Suprapubic skin (tissue), 4 donors: ENCODE results near the gene PNPLA8. TPM values are rescaled to one million over a fixed set of nuclear protein-coding genes. Genes with fewer than 3 reads are reported as not detected.

Experiments
- DNase-seq, 2 donors: peaks; one replicate each; pipeline ENCODE4 v3.0.0-alpha.2; 2019; ENCODE audit warnings: low spot score in 2 of 2
- H3K27ac ChIP-seq: fragments of 200-600 bp; sonication (generic); one replicate; pipeline ENCODE4 v1.5.1; 2019
- H3K27me3 ChIP-seq: fragments of 200-600 bp; sonication (generic); one replicate; pipeline ENCODE4 v1.5.1; 2019
- H3K36me3 ChIP-seq: fragments of 200-600 bp; sonication (generic); one replicate; pipeline ENCODE4 v1.5.1; 2019
- H3K4me1 ChIP-seq: fragments of 200-600 bp; sonication (generic); one replicate; pipeline ENCODE4 v1.5.1; 2019
- H3K4me3 ChIP-seq: fragments of 200-600 bp; sonication (generic); one replicate; pipeline ENCODE4 v1.5.1; 2019; ENCODE audit warnings: mild to moderate bottlenecking
- H3K9me3 ChIP-seq: fragments of 200-600 bp; sonication (generic); one replicate; pipeline ENCODE4 v1.5.1; 2019
- EP300 ChIP-seq: sonication (generic); formaldehyde crosslinking; IDR thresholded peaks from one replicate; pipeline ENCODE4 v1.6.1; 2017; ENCODE audit warnings: antibody characterized with exemption
- POLR2A ChIP-seq, 2 donors: fragments of 450-650 bp; IDR thresholded peaks; one replicate each; pipeline ENCODE4 v1.6.1; 2017; ENCODE audit warnings: antibody characterized with exemption in 2 of 2, mild to moderate bottlenecking in 2 of 2, moderate library complexity in 2 of 2
- POLR2AphosphoS5 ChIP-seq, 3 donors: sonication (generic); formaldehyde crosslinking; IDR thresholded peaks; one replicate each; pipeline ENCODE4 v1.6.1; 2017; ENCODE audit warnings: antibody characterized with exemption in 3 of 3
- WGBS: methylation state at CpG from one replicate; pipeline ENCODE4 v1.1.5; 2018; 5-methylcytosine and 5-hydroxymethylcytosine counted together
- total RNA-seq, 4 donors: library from RNA; depleted of rRNA; stranded (reverse); fragments of >200 nt; gene quantifications; one replicate each; pipeline ENCODE4 v1.1.0, GENCODE V29; 2016
- TF ChIP-seq, protein P1 (sequence below), 2 donors: fragments of 200-600 bp in 1 of 2; fragments of 450-650 bp in 1 of 2; sonication (generic) in 1 of 2; IDR thresholded peaks; one replicate each; pipeline ENCODE4 v1.5.1; 2016 to 2019; ENCODE audit warnings: antibody characterized with exemption in 2 of 2, mild to moderate bottlenecking in 1 of 2, moderate library complexity in 1 of 2

The PNPLA8 gene
- total RNA-seq, 4 donors from 2014 or later: 28.1 to 49.8 (median 41.5) TPM

DNA sequence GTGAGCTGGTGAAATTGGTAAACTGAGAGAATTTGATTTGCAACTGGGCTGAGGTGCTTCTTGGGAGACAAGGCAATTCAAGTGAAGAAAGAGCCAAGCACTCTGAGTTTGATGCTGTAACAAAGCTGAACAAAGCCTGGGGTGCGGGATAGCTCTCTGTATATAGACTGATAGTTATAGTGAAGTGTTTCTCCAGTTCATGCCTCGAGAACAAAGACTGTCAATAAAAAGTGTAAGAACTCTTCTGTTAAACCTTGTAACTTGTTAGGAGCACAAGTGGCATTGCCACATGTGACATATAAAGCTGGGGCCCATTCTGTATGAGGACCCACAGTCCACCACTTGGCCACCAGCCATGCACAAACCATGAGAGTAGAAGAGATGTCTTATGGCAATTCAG lies 11.3 kb upstream of the PNPLA8 start:
- TF ChIP-seq, protein P1, sequence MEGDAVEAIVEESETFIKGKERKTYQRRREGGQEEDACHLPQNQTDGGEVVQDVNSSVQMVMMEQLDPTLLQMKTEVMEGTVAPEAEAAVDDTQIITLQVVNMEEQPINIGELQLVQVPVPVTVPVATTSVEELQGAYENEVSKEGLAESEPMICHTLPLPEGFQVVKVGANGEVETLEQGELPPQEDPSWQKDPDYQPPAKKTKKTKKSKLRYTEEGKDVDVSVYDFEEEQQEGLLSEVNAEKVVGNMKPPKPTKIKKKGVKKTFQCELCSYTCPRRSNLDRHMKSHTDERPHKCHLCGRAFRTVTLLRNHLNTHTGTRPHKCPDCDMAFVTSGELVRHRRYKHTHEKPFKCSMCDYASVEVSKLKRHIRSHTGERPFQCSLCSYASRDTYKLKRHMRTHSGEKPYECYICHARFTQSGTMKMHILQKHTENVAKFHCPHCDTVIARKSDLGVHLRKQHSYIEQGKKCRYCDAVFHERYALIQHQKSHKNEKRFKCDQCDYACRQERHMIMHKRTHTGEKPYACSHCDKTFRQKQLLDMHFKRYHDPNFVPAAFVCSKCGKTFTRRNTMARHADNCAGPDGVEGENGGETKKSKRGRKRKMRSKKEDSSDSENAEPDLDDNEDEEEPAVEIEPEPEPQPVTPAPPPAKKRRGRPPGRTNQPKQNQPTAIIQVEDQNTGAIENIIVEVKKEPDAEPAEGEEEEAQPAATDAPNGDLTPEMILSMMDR (IDR thresholded peaks at IDR 0.05): no peak
- no peak for TF ChIP-seq POLR2A (IDR thresholded peaks at IDR 0.05)
- TF ChIP-seq EP300: no peak
- no peak for TF ChIP-seq POLR2AphosphoS5 (IDR thresholded peaks at IDR 0.05)
- H3K27ac ChIP-seq: no peak overlapping the region
- 94% methylated on average over 2 of the region's 2 CpGs for WGBS
- no peaks in the 10 kb centered on the region for H3K27me3 ChIP-seq
- no peaks in the 10 kb centered on the region for H3K4me1 ChIP-seq
- no peaks in the 10 kb centered on the region for H3K9me3 ChIP-seq
- no peak for DNase-seq
- H3K36me3 ChIP-seq: no peaks in the 10 kb centered on the region
- no peak overlapping the region for H3K4me3 ChIP-seq

- H3K4me1 ChIP-seq: no peaks in the 10 kb centered on the region
- no peaks in the 10 kb centered on the region for H3K9me3 ChIP-seq
- DNase-seq: no peak
- TF ChIP-seq POLR2A (IDR thresholded peaks at IDR 0.05): no peak
- H3K36me3 ChIP-seq: no peaks in the 10 kb centered on the region
- no peak overlapping the region for H3K4me3 ChIP-seq
- no peaks in the 10 kb centered on the region for H3K27me3 ChIP-seq
- H3K27ac ChIP-seq: no peak overlapping the region
- WGBS: 63% methylated on average over 1 of the region's 1 CpG
Measured at GRCh38 chr7:108535744-108536143, 9.8 kb upstream of the PNPLA8 start.

- WGBS: 81% methylated on average over 5 of the region's 5 CpGs
- no peak for TF ChIP-seq EP300
Measured at GRCh38 chr7:108535257-108535656, 9.3 kb upstream of the PNPLA8 start.

DNA sequence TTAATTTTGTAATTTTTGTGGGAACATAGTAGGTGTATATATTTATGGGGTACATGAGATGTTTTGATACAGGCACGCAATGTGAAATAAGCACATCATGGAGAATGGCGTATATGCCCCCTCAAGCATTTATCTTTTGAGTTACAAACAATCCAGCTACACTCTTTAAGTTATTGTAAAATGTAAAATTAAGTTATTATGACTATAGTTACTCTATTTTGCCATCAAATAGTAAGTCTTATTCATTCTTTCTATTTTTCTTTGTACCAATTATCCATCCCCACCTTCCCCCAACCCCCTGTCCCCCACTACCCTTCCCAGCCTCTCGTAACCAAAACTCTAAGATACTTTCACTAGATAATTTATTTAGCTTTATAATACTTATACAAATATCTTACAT lies 7.8 kb upstream of the PNPLA8 start:
- no peaks in the 10 kb centered on the region for H3K27me3 ChIP-seq
- no peaks in the 10 kb centered on the region for H3K36me3 ChIP-seq
- H3K4me3 ChIP-seq: no peak overlapping the region
- WGBS: 95% methylated on average over 3 of the region's 3 CpGs
- no peaks in the 10 kb centered on the region for H3K4me1 ChIP-seq
- H3K27ac ChIP-seq: no peak overlapping the region
- no peaks in the 10 kb centered on the region for H3K9me3 ChIP-seq
- TF ChIP-seq, protein P1 (IDR thresholded peaks at IDR 0.05): no peak
- no peak for TF ChIP-seq EP300
- TF ChIP-seq POLR2A (IDR thresholded peaks at IDR 0.05): no peak
- no peak for TF ChIP-seq POLR2AphosphoS5 (IDR thresholded peaks at IDR 0.05)
- DNase-seq: no peak

More at GRCh38 chr7:108535257-108535656, 9.3 kb upstream of the PNPLA8 start:
- Histone ChIP-seq H3K4me1 (no peaks in the 10 kb centered on the region), H3K9me3 (no peaks in the 10 kb centered on the region), H3K27ac (no peak overlapping the region), H3K27me3 (no peaks in the 10 kb centered on the region), H3K4me3 (no peak overlapping the region), H3K36me3 (no peaks in the 10 kb centered on the region)
- DNase-seq: no peak

GRCh38 chr7:108529341-108529740 lies 3.4 kb upstream of the PNPLA8 start:
- no peaks in the 10 kb centered on the region for H3K36me3 ChIP-seq
- no peak for TF ChIP-seq EP300
- TF ChIP-seq, protein P1 (IDR thresholded peaks at IDR 0.05): no peak
- TF ChIP-seq POLR2AphosphoS5 (IDR thresholded peaks at IDR 0.05): no peak
- no peak for TF ChIP-seq POLR2A (IDR thresholded peaks at IDR 0.05)
- no peak for DNase-seq
- 53% methylated on average over 3 of the region's 3 CpGs for WGBS
- H3K9me3 ChIP-seq: no peaks in the 10 kb centered on the region
- H3K27ac ChIP-seq: peak overlapping the region; percentile 2
- peaks cover 24% of the 10 kb centered on the region for H3K4me1 ChIP-seq
- H3K27me3 ChIP-seq: no peaks in the 10 kb centered on the region
- H3K4me3 ChIP-seq: no peak overlapping the region

- peak in 1 of 3 donors; percentile 18 for TF ChIP-seq POLR2AphosphoS5 (IDR thresholded peaks at IDR 0.05)
- TF ChIP-seq, protein P1 (IDR thresholded peaks at IDR 0.05): no peak
- Histone ChIP-seq H3K9me3 (no peaks in the 10 kb centered on the region), H3K4me3 (no peak overlapping the region), H3K27me3 (no peaks in the 10 kb centered on the region), H3K4me1 (peaks cover 35% of the 10 kb centered on the region), H3K27ac (peak overlapping the region; percentile 100), H3K36me3 (no peaks in the 10 kb centered on the region)
- DNase-seq: no peak
- 65% methylated on average over 6 of the region's 6 CpGs for WGBS
Measured at GRCh38 chr7:108528183-108528712, 2.3 kb upstream of the PNPLA8 start.
